ENCODE data around the gene C1orf141. TPM values are rescaled to one million over a fixed set of nuclear protein-coding genes. Genes with fewer than 3 reads are reported as not detected.

Gene C1orf141
- total and polyA plus RNA-seq, 2 donors (not counting 3 experiments of a cell fraction or from before 2014, with no cell fraction given): not detected

DNA sequence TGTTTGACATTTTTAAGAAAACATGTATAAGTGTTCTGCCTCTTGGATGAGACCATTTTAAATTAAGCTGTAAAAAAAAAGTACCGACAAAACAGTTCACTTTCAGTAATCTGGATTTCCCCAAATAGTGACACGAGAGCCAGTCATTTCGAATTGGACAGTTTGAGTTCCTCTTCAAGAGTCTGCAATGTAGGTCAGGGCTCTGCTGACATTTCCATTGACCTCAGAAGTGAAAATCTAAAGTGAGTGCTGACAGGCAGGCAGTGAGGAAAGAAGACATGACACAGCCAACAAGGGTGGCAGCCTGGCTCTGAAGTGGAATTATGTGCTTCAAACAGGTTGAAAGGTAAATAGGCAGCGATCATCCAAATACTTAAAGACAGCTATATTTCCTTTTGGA is 31.4 kb upstream of the C1orf141 start, which contains the start of gene IL23R:
TSS of gene IL23R (plus strand) at position 259 of the 400 bp plus-strand sequence. CDS start 1,667 bp downstream, outside the sequence.
- no peaks in the 10 kb centered on the region for H3K9me1 ChIP-seq (replicated peaks; ENCODE audit: control insufficient read depth, extremely low read depth, insufficient read depth, low read length)
- no peaks in the 10 kb centered on the region for H3K36me3 ChIP-seq (ENCODE audit: control insufficient read depth in 2 of 2, extremely low read depth in 1 of 2, insufficient read depth in 2 of 2, low read length in 2 of 2)
- no peaks in the 10 kb centered on the region for H3K79me2 ChIP-seq (ENCODE audit: control insufficient read depth, insufficient read depth, low read length)
- no peaks in the 10 kb centered on the region for H3K4me1 ChIP-seq (ENCODE audit: control insufficient read depth, extremely low read depth, insufficient read depth, low read length)
- H3K9me3 ChIP-seq (replicated peaks; ENCODE audit: control insufficient read depth, insufficient read depth, low read length): no peaks in the 10 kb centered on the region
- no peak within 1 kb of the TSS for H2AFZ ChIP-seq (ENCODE audit: low read depth, low read length)
- no peak within 1 kb of the TSS for H3K4me2 ChIP-seq (ENCODE audit: insufficient read depth, low read length)
- CTCF ChIA-PET: interaction anchor here (1.3 kb wide), 1 partner anchor 170 kb away, joined by 3 read pairs; no protein-coding TSS in a partner anchor
- TF ChIP-seq FOS (IDR thresholded peaks at IDR 0.05; ENCODE audit: borderline replicate concordance, insufficient read depth, low read length): no peak
- no peak for TF ChIP-seq MYC (IDR thresholded peaks at IDR 0.05; ENCODE audit: low read depth, low read length)
- no peak for TF ChIP-seq POLR2A (IDR thresholded peaks at IDR 0.05; ENCODE audit: low read depth, low read length)
- TF ChIP-seq POLR2AphosphoS5 (IDR thresholded peaks at IDR 0.05; ENCODE audit: insufficient read depth, low read depth, low read length): no peak
- TF ChIP-seq JUN (IDR thresholded peaks at IDR 0.05; ENCODE audit: borderline replicate concordance, insufficient read depth, insufficient read length, low read depth): no peak
- TF ChIP-seq, protein P1, sequence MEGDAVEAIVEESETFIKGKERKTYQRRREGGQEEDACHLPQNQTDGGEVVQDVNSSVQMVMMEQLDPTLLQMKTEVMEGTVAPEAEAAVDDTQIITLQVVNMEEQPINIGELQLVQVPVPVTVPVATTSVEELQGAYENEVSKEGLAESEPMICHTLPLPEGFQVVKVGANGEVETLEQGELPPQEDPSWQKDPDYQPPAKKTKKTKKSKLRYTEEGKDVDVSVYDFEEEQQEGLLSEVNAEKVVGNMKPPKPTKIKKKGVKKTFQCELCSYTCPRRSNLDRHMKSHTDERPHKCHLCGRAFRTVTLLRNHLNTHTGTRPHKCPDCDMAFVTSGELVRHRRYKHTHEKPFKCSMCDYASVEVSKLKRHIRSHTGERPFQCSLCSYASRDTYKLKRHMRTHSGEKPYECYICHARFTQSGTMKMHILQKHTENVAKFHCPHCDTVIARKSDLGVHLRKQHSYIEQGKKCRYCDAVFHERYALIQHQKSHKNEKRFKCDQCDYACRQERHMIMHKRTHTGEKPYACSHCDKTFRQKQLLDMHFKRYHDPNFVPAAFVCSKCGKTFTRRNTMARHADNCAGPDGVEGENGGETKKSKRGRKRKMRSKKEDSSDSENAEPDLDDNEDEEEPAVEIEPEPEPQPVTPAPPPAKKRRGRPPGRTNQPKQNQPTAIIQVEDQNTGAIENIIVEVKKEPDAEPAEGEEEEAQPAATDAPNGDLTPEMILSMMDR (IDR thresholded peaks at IDR 0.05; ENCODE audit: extremely low read depth in 1 of 2, insufficient read depth in 1 of 2, low read depth in 1 of 2, low read length in 2 of 2): no peak
- no peak for TF ChIP-seq GATA2 (IDR thresholded peaks at IDR 0.05; ENCODE audit: insufficient read depth, insufficient read length, low read depth, low read length)
- TF ChIP-seq, protein P2, sequence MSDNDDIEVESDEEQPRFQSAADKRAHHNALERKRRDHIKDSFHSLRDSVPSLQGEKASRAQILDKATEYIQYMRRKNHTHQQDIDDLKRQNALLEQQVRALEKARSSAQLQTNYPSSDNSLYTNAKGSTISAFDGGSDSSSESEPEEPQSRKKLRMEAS (IDR thresholded peaks at IDR 0.05; ENCODE audit: insufficient read depth, insufficient read length): no peak
- no peak for TF ChIP-seq EZH2 (IDR thresholded peaks at IDR 0.05; ENCODE audit: borderline replicate concordance, low read depth, low read length, severe bottlenecking)
- peaks cover 2 to 5% of the 10 kb centered on the region in 2 experiments for H3K27me3 ChIP-seq (ENCODE audit: control insufficient read depth in 2 of 2, insufficient read depth in 2 of 2, low read length in 2 of 2)
- POLR2A ChIA-PET: no interaction called here
- intact Hi-C loops (cut with micrococcal nuclease): no loop called here
- DNase-seq (ENCODE audit: low read depth, low spot score) (no peak), FAIRE-seq (no peak)
- no peak within 1 kb of the TSS for H3K27ac ChIP-seq (ENCODE audit: insufficient read depth, low read depth, low read length)
- dilution Hi-C loops (cut with MboI; ENCODE audit: extremely low pct_ligation_motif_present, low sequenced_read_pairs): no loop called here
- BruUV-seq (replicated peaks): no TSS peak
- H4K20me1 ChIP-seq (replicated peaks; ENCODE audit: control insufficient read depth, extremely low read depth, insufficient read depth, low read length): no peaks in the 10 kb centered on the region
- no peak within 1 kb of the TSS for H3K9ac ChIP-seq (replicated peaks; ENCODE audit: extremely low read depth, insufficient read depth, low read length)
- no peak within 1 kb of the TSS for H3K4me3 ChIP-seq (replicated peaks in 1 of 3; ENCODE audit: insufficient read depth in 1 of 3, low read depth in 1 of 3, low read length in 3 of 3)

Data from endothelial cell of umbilical vein (primary cell).